SU-DHL-6 (cell line): Measurements from ENCODE around the gene LDB2.

Experiments used
- H2AFZ ChIP-seq: fragments of 200-600 bp; sonication (generic); 2 replicates; pipeline ENCODE4 v1.6.1; 2014; ENCODE audit warnings: low read depth, mild to moderate bottlenecking, moderate library complexity, mixed read lengths, antibody characterized with exemption, low read length; ENCODE audit not compliant: severe bottlenecking
- H3F3A ChIP-seq: fragments of 200-600 bp; shearing (Covaris generic); 2 replicates; pipeline ENCODE4 v1.6.0; 2016; ENCODE audit warnings: antibody characterized with exemption, mild to moderate bottlenecking; ENCODE audit not compliant: insufficient read depth
- H3K27ac ChIP-seq: fragments of 200-600 bp; sonication (generic); 2 replicates; pipeline ENCODE4 v1.5.1; 2016; ENCODE audit warnings: low read depth, mild to moderate bottlenecking, low read length, moderate library complexity, mixed read lengths
- H3K27me3 ChIP-seq: fragments of 200-600 bp; sonication (generic), shearing (Covaris generic); 2 replicates; pipeline ENCODE4 v1.6.0; 2014; ENCODE audit warnings: mild to moderate bottlenecking, low read length
- H3K36me3 ChIP-seq: fragments of 200-600 bp; sonication (generic); 2 replicates; pipeline ENCODE4 v1.6.1; 2014; ENCODE audit warnings: mild to moderate bottlenecking, low read length, mixed read lengths
- H3K4me2 ChIP-seq: fragments of 300-600, 200-600 bp; shearing (Covaris generic), sonication (generic); 2 replicates; pipeline ENCODE4 v1.6.0; 2014; ENCODE audit warnings: low read length, low read depth, mild to moderate bottlenecking; ENCODE audit not compliant: poor library complexity, severe bottlenecking
- H3K4me3 ChIP-seq: fragments of 200-600 bp; sonication (generic); 2 replicates; pipeline ENCODE4 v1.5.1; 2014; ENCODE audit warnings: antibody characterized with exemption, low read length, mild to moderate bottlenecking, mixed read lengths; ENCODE audit not compliant: insufficient read depth, poor library complexity, severe bottlenecking
- H3K79me2 ChIP-seq: fragments of 200-600 bp; sonication (generic); 2 replicates; pipeline ENCODE4 v1.6.1; 2014; ENCODE audit warnings: mild to moderate bottlenecking, low read length, moderate library complexity; ENCODE audit not compliant: insufficient read depth
- H3K9ac ChIP-seq: fragments of 200-600 bp; sonication (generic); 2 replicates; pipeline ENCODE4 v1.7.0; 2014; ENCODE audit warnings: mild to moderate bottlenecking, low read length
- H3K9me2 ChIP-seq: fragments of 200-600 bp; sonication (generic); replicated peaks from 2 replicates; pipeline ENCODE4 v1.6.1; 2014; ENCODE audit warnings: low read length; ENCODE audit not compliant: insufficient read depth
- H3K9me3 ChIP-seq: fragments of 200-600 bp; sonication (generic); 2 replicates; pipeline ENCODE4 v1.6.1; 2014; ENCODE audit warnings: low read length, mixed read lengths; ENCODE audit not compliant: insufficient read depth
- H4K20me1 ChIP-seq: fragments of 200-600 bp; sonication (generic); 2 replicates; pipeline ENCODE4 v1.6.1; 2014; ENCODE audit warnings: low read depth, mild to moderate bottlenecking, antibody characterized with exemption, low read length, moderate library complexity, mixed read lengths
- CTCF ChIP-seq: fragments of 200-600 bp; sonication (generic); IDR thresholded peaks from one replicate; pipeline ENCODE4 v1.5.1; 2017; ENCODE audit warnings: antibody characterized with exemption, mild to moderate bottlenecking, low read length, moderate library complexity; ENCODE audit not compliant: insufficient read depth, poor library complexity, severe bottlenecking
- EZH2phosphoT487 ChIP-seq: fragments of 200-600 bp; sonication (generic), shearing (Covaris generic); conservative IDR thresholded peaks from 2 replicates; pipeline ENCODE4 v1.6.1; 2018; ENCODE audit warnings: mild to moderate bottlenecking, antibody characterized with exemption, low read length, moderate library complexity, mixed read lengths

Gene LDB2

GRCh38 chr4:16516796-16517439 is 381.5 kb downstream of the LDB2 start:
- no peak overlapping the region for H3K27ac ChIP-seq
- no peak overlapping the region for H2AFZ ChIP-seq
- H3K9ac ChIP-seq, result no peak overlapping the region
- H3K4me3 ChIP-seq, result no peak overlapping the region
- H3F3A ChIP-seq, result no peaks in the 10 kb centered on the region
- no peaks in the 10 kb centered on the region for H3K36me3 ChIP-seq
- TF ChIP-seq CTCF, result no peak
- no peak for TF ChIP-seq EZH2phosphoT487
- no peaks in the 10 kb centered on the region for H4K20me1 ChIP-seq
- H3K27me3 ChIP-seq, result no peaks in the 10 kb centered on the region
- no peaks in the 10 kb centered on the region for H3K9me2 ChIP-seq
- no peak overlapping the region for H3K4me2 ChIP-seq
- H3K79me2 ChIP-seq, result no peaks in the 10 kb centered on the region
- H3K9me3 ChIP-seq, result no peaks in the 10 kb centered on the region

GRCh38 chr4:16513876-16514275 is 384.6 kb downstream of the LDB2 start:
- no peak overlapping the region for H3K4me3 ChIP-seq
- no peaks in the 10 kb centered on the region for H3F3A ChIP-seq
- no peaks in the 10 kb centered on the region for H3K79me2 ChIP-seq
- no peaks in the 10 kb centered on the region for H3K27me3 ChIP-seq
- no peaks in the 10 kb centered on the region for H4K20me1 ChIP-seq
- H3K9me3 ChIP-seq, result peaks cover 4% of the 10 kb centered on the region; the same call in 1 of the 2 replicates
- H2AFZ ChIP-seq, result no peak overlapping the region
- H3K36me3 ChIP-seq, result no peaks in the 10 kb centered on the region
- H3K27ac ChIP-seq, result no peak overlapping the region
- H3K9ac ChIP-seq, result no peak overlapping the region
- no peak overlapping the region for H3K4me2 ChIP-seq
- TF ChIP-seq CTCF (no peak), EZH2phosphoT487 (no peak)
- H3K9me2 ChIP-seq, result no peaks in the 10 kb centered on the region

- H3K9ac ChIP-seq, result no peak overlapping the region
- peaks cover 6% of the 10 kb centered on the region; the same call in 1 of the 2 replicates for H3K9me3 ChIP-seq
- no peaks in the 10 kb centered on the region for H3K36me3 ChIP-seq
- H3K9me2 ChIP-seq, result no peaks in the 10 kb centered on the region
- H2AFZ ChIP-seq, result no peak overlapping the region
- H3K79me2 ChIP-seq, result no peaks in the 10 kb centered on the region
- H3K27me3 ChIP-seq, result no peaks in the 10 kb centered on the region
- TF ChIP-seq CTCF, result no peak
- TF ChIP-seq EZH2phosphoT487, result no peak
- H3F3A ChIP-seq, result no peaks in the 10 kb centered on the region
- H4K20me1 ChIP-seq, result no peaks in the 10 kb centered on the region
- no peak overlapping the region for H3K27ac ChIP-seq
- H3K4me3 ChIP-seq, result no peak overlapping the region
- no peak overlapping the region for H3K4me2 ChIP-seq
Observed at GRCh38 chr4:16508968-16509367, 389.5 kb downstream of the LDB2 start.
